Naive thymus-derived CD8-positive, alpha-beta T cell (primary cell): ENCODE results near the gene AGAP2. TPM values are rescaled to one million over a fixed set of nuclear protein-coding genes. Genes with fewer than 3 reads are reported as not detected.
A peak's percentile ranks its signal among the peaks of the same experiment; 100 is the strongest.

Source experiments
- ATAC-seq, 2 donors: fragments of 150-1000 bp; cut with Tn5 transposase in 1 of 2; sonication (Bioruptor Pico), chemical (Tn5 transposase) in 1 of 2; 1 replicate in 1 of 2; 2 replicates in 1 of 2; pipeline ENCODE4 v1.10.0; 2021; ENCODE audit warnings: mild to moderate bottlenecking in 2 of 2, moderate library complexity in 2 of 2
- POLR2A ChIA-PET: fragments of 350-600 bp; sonication (Branson Sonifier 250); formaldehyde crosslinking; loops from one replicate; lab custom pipeline; 2021; ENCODE audit warnings: antibody characterized with exemption; lab: Charles Lee
- DNase-seq, 10 donors: peaks; one replicate each; pipeline versions ENCODE4 v3.0.0 to v3.0.0-alpha.2; 2020 to 2022
- H3K27ac Mint-ChIP-seq, 10 donors: one replicate each; pipeline ENCODE4 v1.8.0; 2020 to 2022; ENCODE audit warnings: mild to moderate bottlenecking in 10 of 10, mixed read lengths in 10 of 10, moderate library complexity in 4 of 10, inconsistent platforms in 1 of 10
- H3K27me3 Mint-ChIP-seq, 5 donors: one replicate each; pipeline ENCODE4 v1.8.0; 2021 to 2022; ENCODE audit warnings: mixed read lengths in 5 of 5
- H3K36me3 Mint-ChIP-seq, 3 donors: one replicate each; pipeline ENCODE4 v1.8.0; 2020 to 2022; ENCODE audit warnings: mixed read lengths in 3 of 3, mild to moderate bottlenecking in 2 of 3, inconsistent platforms in 1 of 3
- H3K4me1 Mint-ChIP-seq, 4 donors: one replicate each; pipeline ENCODE4 v1.8.0; 2021 to 2022; ENCODE audit warnings: mixed read lengths in 4 of 4
- H3K4me3 Mint-ChIP-seq, 10 donors: one replicate each; pipeline ENCODE4 v1.8.0; 2020 to 2022; ENCODE audit warnings: mild to moderate bottlenecking in 10 of 10, mixed read lengths in 10 of 10, moderate library complexity in 6 of 10, inconsistent platforms in 1 of 10
- H3K9me3 Mint-ChIP-seq, 9 donors: one replicate each; pipeline ENCODE4 v1.8.0; 2020 to 2022; ENCODE audit warnings: mixed read lengths in 9 of 9, mild to moderate bottlenecking in 3 of 9, inconsistent platforms in 1 of 9, moderate library complexity in 1 of 9
- polyA plus RNA-seq, 3 donors: library from polyadenylated mRNA; unstranded; fragments of 300-500 nt; fragmentation: Illumina TruSeq; gene quantifications; one replicate each; pipeline ENCODE4 v1.2.3, GENCODE V29; 2021
- total RNA-seq, 8 experiments: library from RNA in 2 of 8; stranded (reverse) in 2 of 8; gene quantifications; one replicate each; pipeline ENCODE4 v1.2.3 and lab custom pipeline; 2021 to 2026

AGAP2 gene
- total and polyA plus RNA-seq, 5 experiments from 2014 or later = 4.3 to 58.8 (median 6.9) TPM

GRCh38 chr12:57732726-57733593 is 5.6 kb downstream of the AGAP2 start:
- Mint-ChIP-seq H3K36me3 (peaks cover 0 to 88% (median 8%) of the 10 kb centered on the region in 3 donors), H3K4me3 (no peak overlapping the region), H3K27ac (peak overlapping the region in 7 of 10 donors; percentile 46 to 75 (median 66)), H3K4me1 (peaks cover 11 to 32% (median 22%) of the 10 kb centered on the region in 4 donors), H3K9me3 (no peaks in the 10 kb centered on the region), H3K27me3 (no peaks in the 10 kb centered on the region)
- DNase-seq (no peak), ATAC-seq (no peak)
- POLR2A ChIA-PET = interaction anchor here (1.0 to 1.2 kb wide), 3 partner anchors 8 to 19 kb away, joined by 3 to 4 read pairs (median 4); partner anchors contain the start of gene CDK4

DNA sequence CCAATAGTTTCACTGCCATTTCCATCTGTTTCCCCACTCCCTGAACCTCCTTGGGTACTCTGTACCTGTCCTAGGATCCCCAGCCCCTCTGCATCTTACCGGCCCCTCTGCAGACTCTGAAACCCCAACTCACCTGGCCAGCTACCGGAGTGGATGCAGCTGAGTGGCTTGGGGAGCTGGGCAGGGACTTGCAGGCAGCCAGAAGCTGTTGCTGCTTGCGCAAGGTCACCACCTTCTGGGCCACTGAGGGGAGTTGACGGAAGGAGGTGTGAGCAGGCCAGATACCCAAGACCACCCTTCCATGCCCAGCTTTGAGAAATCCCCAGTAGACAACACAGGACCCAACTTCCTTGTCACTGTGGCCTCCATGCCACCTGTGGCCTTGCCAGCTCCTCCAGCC is 6.3 kb downstream of the AGAP2 start:
- DNase-seq (no peak), ATAC-seq (no peak)
- Mint-ChIP-seq H3K4me3 (no peak overlapping the region), H3K4me1 (peaks cover 11 to 32% (median 22%) of the 10 kb centered on the region in 4 donors), H3K36me3 (peaks cover 0 to 93% (median 11%) of the 10 kb centered on the region in 3 donors), H3K27me3 (no peaks in the 10 kb centered on the region), H3K9me3 (no peaks in the 10 kb centered on the region), H3K27ac (peak overlapping the region in 6 of 10 donors; percentile 29 to 78 (median 62))
- POLR2A ChIA-PET = interaction anchor here (1.2 kb wide), 1 partner anchor 9 kb away, joined by 4 read pairs; no protein-coding TSS in a partner anchor

GRCh38 chr12:57731411-57732080 is 7.0 kb downstream of the AGAP2 start:
- H3K36me3 Mint-ChIP-seq = peaks cover 0 to 92% (median 11%) of the 10 kb centered on the region in 3 donors
- peak overlapping the region in 5 of 10 donors; percentile 11 to 65 (median 28) for H3K27ac Mint-ChIP-seq
- ATAC-seq = no peak
- no peak overlapping the region for H3K4me3 Mint-ChIP-seq
- POLR2A ChIA-PET = interaction anchor here (1.2 kb wide), 1 partner anchor 9 kb away, joined by 4 read pairs; no protein-coding TSS in a partner anchor
- no peaks in the 10 kb centered on the region for H3K27me3 Mint-ChIP-seq
- DNase-seq = no peak
- H3K9me3 Mint-ChIP-seq = no peaks in the 10 kb centered on the region
- peaks cover 7 to 26% (median 18%) of the 10 kb centered on the region in 4 donors for H3K4me1 Mint-ChIP-seq

GRCh38 chr12:57730336-57731067 is 8.0 kb downstream of the AGAP2 start:
- H3K27me3 Mint-ChIP-seq = no peaks in the 10 kb centered on the region
- ATAC-seq = no peak
- peak overlapping the region in 4 of 10 donors; percentile 27 to 40 (median 31) for H3K27ac Mint-ChIP-seq
- H3K4me1 Mint-ChIP-seq = peaks cover 4 to 29% (median 17%) of the 10 kb centered on the region in 4 donors
- H3K36me3 Mint-ChIP-seq = peaks cover 0 to 92% (median 13%) of the 10 kb centered on the region in 3 donors
- H3K9me3 Mint-ChIP-seq = no peaks in the 10 kb centered on the region
- H3K4me3 Mint-ChIP-seq = no peak overlapping the region
- no peak for DNase-seq
- POLR2A ChIA-PET = no interaction called here

GRCh38 chr12:57729321-57729844 is 9.2 kb downstream of the AGAP2 start:
- H3K36me3 Mint-ChIP-seq = peaks cover 0 to 84% (median 10%) of the 10 kb centered on the region in 3 donors
- no peaks in the 10 kb centered on the region for H3K27me3 Mint-ChIP-seq
- POLR2A ChIA-PET = interaction anchor here (0.5 kb wide), 1 partner anchor 30 kb away, joined by 5 read pairs; no protein-coding TSS in a partner anchor
- no peak for ATAC-seq
- DNase-seq = no peak
- no peaks in the 10 kb centered on the region for H3K9me3 Mint-ChIP-seq
- peak overlapping the region in 5 of 10 donors; percentile 16 to 80 (median 56) for H3K27ac Mint-ChIP-seq
- H3K4me3 Mint-ChIP-seq = no peak overlapping the region
- H3K4me1 Mint-ChIP-seq = peaks cover 8 to 27% (median 17%) of the 10 kb centered on the region in 4 donors

DNA sequence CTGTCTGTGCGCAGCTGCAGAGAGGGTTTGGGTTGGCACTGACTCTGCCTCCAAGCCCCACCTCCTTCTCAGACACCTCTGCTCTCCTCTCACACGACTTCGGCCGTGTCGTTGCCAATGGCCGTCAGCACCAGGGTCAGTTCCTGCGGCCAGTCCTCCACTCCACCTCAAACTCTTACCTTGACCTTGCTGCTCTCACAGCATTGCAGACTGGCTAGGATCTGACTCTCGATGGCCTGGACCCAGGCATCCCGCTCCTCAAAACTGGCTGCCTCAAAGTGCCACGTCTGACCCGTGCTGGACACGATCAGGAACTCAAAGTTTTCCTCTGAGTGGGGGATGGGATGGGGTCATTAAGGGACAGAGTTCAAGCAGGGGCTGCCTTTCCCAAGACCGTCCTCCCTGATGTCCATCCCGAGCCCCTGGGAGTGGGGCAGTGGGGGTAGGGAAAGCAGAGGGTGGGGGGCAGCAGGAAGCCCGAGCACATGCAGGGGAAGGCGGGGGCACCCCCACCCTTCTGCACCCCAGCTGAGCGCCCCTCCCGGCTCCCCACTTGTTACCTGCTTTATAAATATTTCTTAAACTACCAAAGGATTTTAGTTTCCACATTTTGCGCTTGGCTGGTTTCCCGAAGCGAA is 10.7 kb downstream of the AGAP2 start:
- Mint-ChIP-seq H3K36me3 (peaks cover 0 to 69% (median 10%) of the 10 kb centered on the region in 3 donors), H3K27me3 (no peaks in the 10 kb centered on the region), H3K4me1 (peaks cover 8 to 40% (median 27%) of the 10 kb centered on the region in 4 donors), H3K9me3 (no peaks in the 10 kb centered on the region), H3K4me3 (no peak overlapping the region), H3K27ac (peak overlapping the region in 6 of 10 donors; percentile 16 to 87 (median 66))
- POLR2A ChIA-PET = interaction anchor here (0.8 kb wide), 1 partner anchor 13 kb away, joined by 3 read pairs; no protein-coding TSS in a partner anchor
- ATAC-seq = no peak
- DNase-seq = peak in 1 of 10 donors; percentile 10

- POLR2A ChIA-PET = interaction anchor here (0.5 to 1.3 kb wide), 3 partner anchors 13 to 206 kb away, joined by 3 to 4 read pairs (median 3); partner anchors contain the start of gene OS9
- Mint-ChIP-seq H3K4me3 (no peak overlapping the region), H3K4me1 (peaks cover 11 to 35% (median 28%) of the 10 kb centered on the region in 4 donors), H3K9me3 (no peaks in the 10 kb centered on the region), H3K27me3 (no peaks in the 10 kb centered on the region), H3K27ac (peak overlapping the region in 3 of 10 donors; percentile 16 to 74 (median 22)), H3K36me3 (peaks cover 0 to 62% (median 10%) of the 10 kb centered on the region in 3 donors)
- ATAC-seq (no peak), DNase-seq (no peak)
Measured at GRCh38 chr12:57726884-57727757, 11.4 kb downstream of the AGAP2 start.

- DNase-seq (peak in 3 of 10 donors; percentile 20 to 23 (median 21)), ATAC-seq (peak in 1 of 2 donors; percentile 24)
- Mint-ChIP-seq H3K4me1 (peaks cover 16 to 41% (median 33%) of the 10 kb centered on the region in 4 donors), H3K9me3 (no peaks in the 10 kb centered on the region), H3K27me3 (no peaks in the 10 kb centered on the region), H3K27ac (peak overlapping the region in 4 of 10 donors; percentile 43 to 74 (median 56)), H3K4me3 (peak overlapping the region in 3 of 10 donors; percentile 33 to 48 (median 45)), H3K36me3 (peaks cover 0 to 59% (median 10%) of the 10 kb centered on the region in 3 donors)
- POLR2A ChIA-PET = interaction anchor here (0.5 to 1.3 kb wide), 3 partner anchors 19 to 206 kb away, joined by 3 to 4 read pairs (median 3); partner anchors contain the start of genes OS9 and TSPAN31
Measured at GRCh38 chr12:57726151-57726883, 12.2 kb downstream of the AGAP2 start.

GRCh38 chr12:57725851-57726150 is 12.7 kb downstream of the AGAP2 start:
- Mint-ChIP-seq H3K36me3 (peaks cover 0 to 57% (median 7%) of the 10 kb centered on the region in 3 donors), H3K9me3 (no peaks in the 10 kb centered on the region), H3K27me3 (no peaks in the 10 kb centered on the region), H3K27ac (peak overlapping the region in 2 of 10 donors; percentile 66 to 74), H3K4me3 (no peak overlapping the region), H3K4me1 (peaks cover 16 to 44% (median 33%) of the 10 kb centered on the region in 4 donors)
- DNase-seq = no peak
- POLR2A ChIA-PET = interaction anchor here (1.0 to 1.3 kb wide), 2 partner anchors 19 to 32 kb away, joined by 3 to 4 read pairs; partner anchors contain the start of genes OS9 and TSPAN31
- no peak for ATAC-seq
